K562 (cell line): ENCODE measurements around the gene DOK4. TPM values are rescaled to one million over a fixed set of nuclear protein-coding genes. Genes with fewer than 3 reads are reported as not detected.

Experiments used
- ATAC-seq: fragments of 200-7000 bp; cut with Tn5 transposase; 3 replicates; pipeline ENCODE4 v1.9.1; 2020; ENCODE audit warnings: moderate library complexity
- BruUV-seq: library from RNA; stranded (reverse); fragments of 400-500 nt; replicated peaks from 2 replicates; lab custom pipeline; 2021; lab: Mats Ljungman, UMichigan
- CTCF ChIA-PET: fragments of 300-600 bp; formaldehyde crosslinking; extraction: SDS; loops from one replicate; lab custom pipeline; 2021; ENCODE audit warnings: low intra/inter-chr PET ratio; lab: Yijun Ruan, JAX
- POLR2A ChIA-PET: fragments of 300-600, 350-650 bp; sonication (Branson Sonifier 250); formaldehyde crosslinking; extraction: SDS; loops from one replicate; lab custom pipeline; 2021; ENCODE audit warnings: antibody characterized with exemption, inconsistent platforms; lab: Yijun Ruan, JAX
- DNase-seq, 4 experiments: peaks; one replicate each; pipeline versions ENCODE4 v3.0.0 to v3.0.0-alpha.2; 2011 to 2018; ENCODE audit warnings: low spot score in 3 of 4, mixed read lengths in 3 of 4; ENCODE audit errors: extremely low read depth in 1 of 4
- FAIRE-seq: peaks from 2 replicates; lab custom pipeline; 2011; peaks lifted over from hg19 to GRCh38; lab: Jason Lieb, UNC
- H2AFZ ChIP-seq: 2 replicates; pipeline ENCODE4 v1.6.0; 2011; ENCODE audit warnings: low read depth, low read length, control low read depth, inconsistent platforms
- H3K27ac ChIP-seq: fragments of 200-600 bp; 3 replicates; pipeline ENCODE4 v1.8.0; 2011; ENCODE audit warnings: low read depth, mild to moderate bottlenecking, control low read depth, inconsistent platforms, low read length, moderate library complexity, mixed read lengths; ENCODE audit errors: extremely low read depth
- H3K27me3 ChIP-seq, 2 experiments: fragments of 300-600 bp in 1 of 2; 2 replicates in 1 of 2; 3 replicates in 1 of 2; pipeline versions ENCODE4 v1.6.0 to v1.8.0; 2011; ENCODE audit warnings: inconsistent platforms in 2 of 2, low read length in 2 of 2, mild to moderate bottlenecking in 1 of 2, mixed read lengths in 1 of 2, moderate library complexity in 1 of 2; ENCODE audit not compliant: control insufficient read depth in 2 of 2, insufficient read depth in 2 of 2
- H3K36me3 ChIP-seq: fragments of 300-600 bp; 3 replicates; pipeline ENCODE4 v1.8.0; 2011; ENCODE audit warnings: mild to moderate bottlenecking, low read length, inconsistent platforms; ENCODE audit not compliant: control insufficient read depth, insufficient read depth
- H3K4me1 ChIP-seq, 2 experiments: fragments of 200-600 bp in 1 of 2; replicated peaks in 1 of 2; 2 replicates in 1 of 2; 3 replicates in 1 of 2; pipeline versions ENCODE4 v1.5.1 to v1.8.0; 2011; ENCODE audit warnings: inconsistent platforms in 2 of 2, low read length in 2 of 2, mild to moderate bottlenecking in 1 of 2, mixed read lengths in 1 of 2, moderate library complexity in 1 of 2; ENCODE audit not compliant: control insufficient read depth in 2 of 2, insufficient read depth in 2 of 2
- H3K4me2 ChIP-seq: 2 replicates; pipeline ENCODE4 v1.6.1; 2011; ENCODE audit warnings: low read length, control low read depth, inconsistent platforms, mixed read lengths; ENCODE audit not compliant: insufficient read depth
- H3K4me3 ChIP-seq: fragments of 200-600 bp; sonication (generic), shearing (Covaris generic); 2 replicates; pipeline ENCODE4 v1.5.1; 2016; ENCODE audit warnings: control low read depth, inconsistent platforms
- H3K79me2 ChIP-seq: fragments of 200-600 bp; 3 replicates; pipeline ENCODE4 v1.8.0; 2011; ENCODE audit warnings: low read length, inconsistent platforms; ENCODE audit not compliant: control insufficient read depth, insufficient read depth
- H3K9ac ChIP-seq, 2 experiments: 2 replicates each; pipeline versions ENCODE4 v1.6.0 to v1.6.1; 2011; ENCODE audit warnings: low read depth in 2 of 2, low read length in 2 of 2, control low read depth in 1 of 2, inconsistent platforms in 1 of 2, mild to moderate bottlenecking in 1 of 2, mixed read lengths in 1 of 2; ENCODE audit not compliant: insufficient read depth in 1 of 2
- H3K9me1 ChIP-seq: one replicate; pipeline ENCODE4 v1.6.0; 2011; ENCODE audit warnings: inconsistent platforms, mild to moderate bottlenecking, low read length, moderate library complexity; ENCODE audit not compliant: control insufficient read depth, insufficient read depth
- H3K9me3 ChIP-seq: replicated peaks from 2 replicates; pipeline ENCODE4 v1.5.1; 2011; ENCODE audit warnings: low read depth, low read length, inconsistent platforms; ENCODE audit not compliant: control insufficient read depth, insufficient read depth
- H4K20me1 ChIP-seq: replicated peaks from 2 replicates; pipeline ENCODE4 v1.6.1; 2011; ENCODE audit warnings: low read length, inconsistent platforms, mixed read lengths; ENCODE audit not compliant: control insufficient read depth, insufficient read depth
- CBFA2T3 ChIP-seq: fragments of 450-650 bp; IDR thresholded peaks from 2 replicates; pipeline ENCODE4 v1.6.1; 2017
- WGBS: fragments of 100-300 bp; shearing (Covaris generic); methylation state at CpG from one replicate; pipeline ENCODE4 v1.1.6; 2016; ENCODE audit warnings: low coverage, mixed read lengths; ENCODE audit not compliant: insufficient coverage; ENCODE audit errors: missing lambda C conversion rate; 5-methylcytosine and 5-hydroxymethylcytosine counted together
- in situ Hi-C: fragments of 300-500 bp; cut with MboI; formaldehyde crosslinking; loops from 4 replicates; pipeline ENCODE4 v1.15.0; 2018; ENCODE audit warnings: inconsistent platforms, mixed read lengths
- intact Hi-C: fragments of 100-400 bp; cut with micrococcal nuclease; formaldehyde crosslinking; loops from 2 replicates; pipeline ENCODE4 v1.14.2; 2022
- polyA plus RNA-seq, 8 experiments: library from polyadenylated mRNA; depleted of rRNA in 4 of 8; stranded (reverse) in 5 of 8; unstranded in 3 of 8; fragments of >200 nt; fragmentation: Nextera tagmentation in 2 of 8; fragmentation: Illumina TruSeq in 1 of 8; extraction: Ambion mirVana in 2 of 8; extraction: Trizol in 1 of 8; gene quantifications; 2 replicates each; pipeline versions ENCODE4 v1.2.1 to v1.2.3, GENCODE V29; 2011 to 2014; ENCODE audit warnings: inconsistent platforms in 1 of 8, missing spikeins in 1 of 8
- total RNA-seq, 7 experiments: library from RNA; depleted of rRNA in 6 of 7; stranded (reverse); fragments of >200 nt in 6 of 7; fragmentation: Illumina TruSeq in 2 of 7; extraction: Trizol in 2 of 7; gene quantifications; 2 replicates each; pipeline versions ENCODE4 v1.2.1 to v1.2.3, GENCODE V29; 2011 to 2021; ENCODE audit warnings: low replicate concordance in 1 of 7
- TF ChIP-seq, protein P1 (sequence below): fragments of 450-650 bp; IDR thresholded peaks from 2 replicates; pipeline ENCODE4 v1.6.1; 2018; ENCODE audit not compliant: partially characterized antibody

Gene DOK4
- total and polyA plus RNA-seq, 9 of the 15 experiments (the other 6 are each of a cell fraction or from before 2014, with no cell fraction given), result 0.10 to 14.4 (median 8.3) TPM

DNA sequence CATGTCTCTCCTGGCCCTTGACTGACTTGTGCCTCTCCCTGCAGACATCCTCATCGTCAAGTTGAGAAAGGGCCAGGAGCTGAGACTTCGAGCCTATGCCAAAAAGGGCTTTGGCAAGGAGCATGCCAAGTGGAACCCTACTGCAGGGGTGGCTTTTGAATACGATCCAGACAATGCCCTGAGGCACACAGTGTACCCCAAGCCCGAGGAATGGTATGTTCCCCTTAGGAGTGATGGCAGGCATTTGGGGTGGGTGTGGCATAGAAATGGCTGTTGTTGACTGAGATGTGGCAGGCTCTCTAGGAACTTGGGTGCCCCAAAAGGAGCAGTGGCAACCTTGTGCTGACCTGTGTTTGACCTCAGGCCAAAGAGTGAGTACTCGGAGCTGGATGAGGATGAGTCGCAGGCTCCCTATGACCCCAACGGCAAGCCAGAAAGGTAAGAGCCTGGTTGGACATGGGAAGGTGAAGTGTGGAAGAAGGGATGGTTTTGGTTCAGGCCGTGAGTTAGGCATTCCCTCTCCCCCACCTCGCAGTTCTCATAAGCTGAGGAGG lies 16.3 kb downstream of the DOK4 start:
- no peak for ATAC-seq
- no TSS peak for BruUV-seq
- no peaks in the 10 kb centered on the region for H3K27me3 ChIP-seq
- H3K36me3 ChIP-seq, result peaks cover 88% of the 10 kb centered on the region
- FAIRE-seq, result no peak
- POLR2A ChIA-PET, result interaction anchor here (0.7 to 1.5 kb wide), 6 partner anchors 8 to 73 kb away, joined by 3 to 7 read pairs (median 4); partner anchors contain the start of genes ADGRG5, CIAPIN1, COQ9 and POLR2C
- 0 out of 2 replicates have a peak, but pooled peaks cover 4% of the 10 kb centered on the region for H4K20me1 ChIP-seq
- H3K9me3 ChIP-seq, result no peaks in the 10 kb centered on the region
- no peak overlapping the region for H3K27ac ChIP-seq
- H3K9me1 ChIP-seq, result peaks cover 3% of the 10 kb centered on the region
- no peak for DNase-seq
- intact Hi-C loops, result no loop called here
- H3K4me3 ChIP-seq, result no peak overlapping the region
- 94% methylated on average over 7 of the region's 9 CpGs for WGBS
- TF ChIP-seq CBFA2T3, result no peak
- TF ChIP-seq, protein P1, sequence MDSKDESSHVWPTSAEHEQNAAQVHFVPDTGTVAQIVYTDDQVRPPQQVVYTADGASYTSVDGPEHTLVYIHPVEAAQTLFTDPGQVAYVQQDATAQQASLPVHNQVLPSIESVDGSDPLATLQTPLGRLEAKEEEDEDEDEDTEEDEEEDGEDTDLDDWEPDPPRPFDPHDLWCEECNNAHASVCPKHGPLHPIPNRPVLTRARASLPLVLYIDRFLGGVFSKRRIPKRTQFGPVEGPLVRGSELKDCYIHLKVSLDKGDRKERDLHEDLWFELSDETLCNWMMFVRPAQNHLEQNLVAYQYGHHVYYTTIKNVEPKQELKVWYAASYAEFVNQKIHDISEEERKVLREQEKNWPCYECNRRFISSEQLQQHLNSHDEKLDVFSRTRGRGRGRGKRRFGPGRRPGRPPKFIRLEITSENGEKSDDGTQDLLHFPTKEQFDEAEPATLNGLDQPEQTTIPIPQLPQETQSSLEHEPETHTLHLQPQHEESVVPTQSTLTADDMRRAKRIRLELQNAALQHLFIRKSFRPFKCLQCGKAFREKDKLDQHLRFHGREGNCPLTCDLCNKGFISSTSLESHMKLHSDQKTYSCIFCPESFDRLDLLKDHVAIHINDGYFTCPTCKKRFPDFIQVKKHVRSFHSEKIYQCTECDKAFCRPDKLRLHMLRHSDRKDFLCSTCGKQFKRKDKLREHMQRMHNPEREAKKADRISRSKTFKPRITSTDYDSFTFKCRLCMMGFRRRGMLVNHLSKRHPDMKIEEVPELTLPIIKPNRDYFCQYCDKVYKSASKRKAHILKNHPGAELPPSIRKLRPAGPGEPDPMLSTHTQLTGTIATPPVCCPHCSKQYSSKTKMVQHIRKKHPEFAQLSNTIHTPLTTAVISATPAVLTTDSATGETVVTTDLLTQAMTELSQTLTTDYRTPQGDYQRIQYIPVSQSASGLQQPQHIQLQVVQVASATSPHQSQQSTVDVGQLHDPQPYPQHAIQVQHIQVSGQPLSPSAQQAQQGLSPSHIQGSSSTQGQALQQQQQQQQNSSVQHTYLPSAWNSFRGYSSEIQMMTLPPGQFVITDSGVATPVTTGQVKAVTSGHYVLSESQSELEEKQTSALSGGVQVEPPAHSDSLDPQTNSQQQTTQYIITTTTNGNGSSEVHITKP, result peak; percentile 79
- in situ Hi-C loops, result no loop called here
- CTCF ChIA-PET, result no interaction called here
- no peak overlapping the region for H2AFZ ChIP-seq
- no peak overlapping the region for H3K4me2 ChIP-seq
- H3K9ac ChIP-seq, result no peak overlapping the region
- H3K79me2 ChIP-seq, result peaks cover 5% of the 10 kb centered on the region; the same call in 2 of the 3 replicates
- H3K4me1 ChIP-seq, result peaks cover 0 to 3% of the 10 kb centered on the region in 2 experiments; a peak in 3 of 5 replicates
